Panc1 (cell line): ENCODE data around the gene PLEKHM2.

Experiments used
- POLR2AphosphoS5 ChIP-seq: IDR thresholded peaks from 2 replicates; pipeline ENCODE4 v1.6.1; 2012; ENCODE audit warnings: mild to moderate bottlenecking, low read depth, low read length, moderate library complexity
- SIN3A ChIP-seq: IDR thresholded peaks from 2 replicates; pipeline ENCODE4 v1.6.1; 2012; ENCODE audit warnings: low read depth, mild to moderate bottlenecking, low read length, moderate library complexity, borderline replicate concordance; ENCODE audit not compliant: insufficient read depth
- TF ChIP-seq, protein P1 (sequence below): fragments of 450-650 bp; IDR thresholded peaks from 2 replicates; pipeline ENCODE4 v1.5.1; 2017; ENCODE audit warnings: mild to moderate bottlenecking
- TF ChIP-seq, protein P2 (sequence below), 2 experiments: IDR thresholded peaks; 2 replicates each; pipeline ENCODE4 v1.6.1; 2011 to 2012; ENCODE audit warnings: low read depth in 2 of 2, control low read depth in 1 of 2, low read length in 1 of 2, mild to moderate bottlenecking in 1 of 2, moderate library complexity in 1 of 2; ENCODE audit not compliant: insufficient read depth in 1 of 2

DNA sequence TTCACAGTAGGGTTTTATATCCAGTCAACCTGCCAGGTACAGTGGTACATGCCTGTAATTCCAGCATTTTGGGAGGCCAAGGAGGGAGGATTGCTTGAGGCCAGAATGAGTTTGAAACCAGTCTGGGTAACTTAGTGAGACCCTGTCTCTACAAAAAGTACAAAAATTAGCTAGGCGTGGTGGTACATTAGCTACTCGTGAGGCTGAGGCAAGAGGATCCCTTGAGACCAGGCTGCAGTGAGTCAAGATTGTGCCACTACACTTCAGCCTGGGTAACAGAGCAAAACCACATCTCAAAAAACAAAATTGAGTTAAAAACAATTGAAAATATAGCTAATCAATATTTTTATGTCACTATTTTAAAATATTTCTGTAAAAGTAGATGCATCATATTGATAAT is 33.7 kb upstream of the PLEKHM2 start:
- TF ChIP-seq SIN3A, result no peak
- TF ChIP-seq, protein P1, sequence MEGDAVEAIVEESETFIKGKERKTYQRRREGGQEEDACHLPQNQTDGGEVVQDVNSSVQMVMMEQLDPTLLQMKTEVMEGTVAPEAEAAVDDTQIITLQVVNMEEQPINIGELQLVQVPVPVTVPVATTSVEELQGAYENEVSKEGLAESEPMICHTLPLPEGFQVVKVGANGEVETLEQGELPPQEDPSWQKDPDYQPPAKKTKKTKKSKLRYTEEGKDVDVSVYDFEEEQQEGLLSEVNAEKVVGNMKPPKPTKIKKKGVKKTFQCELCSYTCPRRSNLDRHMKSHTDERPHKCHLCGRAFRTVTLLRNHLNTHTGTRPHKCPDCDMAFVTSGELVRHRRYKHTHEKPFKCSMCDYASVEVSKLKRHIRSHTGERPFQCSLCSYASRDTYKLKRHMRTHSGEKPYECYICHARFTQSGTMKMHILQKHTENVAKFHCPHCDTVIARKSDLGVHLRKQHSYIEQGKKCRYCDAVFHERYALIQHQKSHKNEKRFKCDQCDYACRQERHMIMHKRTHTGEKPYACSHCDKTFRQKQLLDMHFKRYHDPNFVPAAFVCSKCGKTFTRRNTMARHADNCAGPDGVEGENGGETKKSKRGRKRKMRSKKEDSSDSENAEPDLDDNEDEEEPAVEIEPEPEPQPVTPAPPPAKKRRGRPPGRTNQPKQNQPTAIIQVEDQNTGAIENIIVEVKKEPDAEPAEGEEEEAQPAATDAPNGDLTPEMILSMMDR, result no peak
- TF ChIP-seq, protein P2, sequence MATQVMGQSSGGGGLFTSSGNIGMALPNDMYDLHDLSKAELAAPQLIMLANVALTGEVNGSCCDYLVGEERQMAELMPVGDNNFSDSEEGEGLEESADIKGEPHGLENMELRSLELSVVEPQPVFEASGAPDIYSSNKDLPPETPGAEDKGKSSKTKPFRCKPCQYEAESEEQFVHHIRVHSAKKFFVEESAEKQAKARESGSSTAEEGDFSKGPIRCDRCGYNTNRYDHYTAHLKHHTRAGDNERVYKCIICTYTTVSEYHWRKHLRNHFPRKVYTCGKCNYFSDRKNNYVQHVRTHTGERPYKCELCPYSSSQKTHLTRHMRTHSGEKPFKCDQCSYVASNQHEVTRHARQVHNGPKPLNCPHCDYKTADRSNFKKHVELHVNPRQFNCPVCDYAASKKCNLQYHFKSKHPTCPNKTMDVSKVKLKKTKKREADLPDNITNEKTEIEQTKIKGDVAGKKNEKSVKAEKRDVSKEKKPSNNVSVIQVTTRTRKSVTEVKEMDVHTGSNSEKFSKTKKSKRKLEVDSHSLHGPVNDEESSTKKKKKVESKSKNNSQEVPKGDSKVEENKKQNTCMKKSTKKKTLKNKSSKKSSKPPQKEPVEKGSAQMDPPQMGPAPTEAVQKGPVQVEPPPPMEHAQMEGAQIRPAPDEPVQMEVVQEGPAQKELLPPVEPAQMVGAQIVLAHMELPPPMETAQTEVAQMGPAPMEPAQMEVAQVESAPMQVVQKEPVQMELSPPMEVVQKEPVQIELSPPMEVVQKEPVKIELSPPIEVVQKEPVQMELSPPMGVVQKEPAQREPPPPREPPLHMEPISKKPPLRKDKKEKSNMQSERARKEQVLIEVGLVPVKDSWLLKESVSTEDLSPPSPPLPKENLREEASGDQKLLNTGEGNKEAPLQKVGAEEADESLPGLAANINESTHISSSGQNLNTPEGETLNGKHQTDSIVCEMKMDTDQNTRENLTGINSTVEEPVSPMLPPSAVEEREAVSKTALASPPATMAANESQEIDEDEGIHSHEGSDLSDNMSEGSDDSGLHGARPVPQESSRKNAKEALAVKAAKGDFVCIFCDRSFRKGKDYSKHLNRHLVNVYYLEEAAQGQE (IDR thresholded peaks at IDR 0.05; ENCODE audit: insufficient read depth in 1 of 2, low read depth in 2 of 2, low read length in 1 of 2), result no peak
- TF ChIP-seq POLR2AphosphoS5, result no peak
